ENCODE measurements around the gene PLEKHG1.

DNA sequence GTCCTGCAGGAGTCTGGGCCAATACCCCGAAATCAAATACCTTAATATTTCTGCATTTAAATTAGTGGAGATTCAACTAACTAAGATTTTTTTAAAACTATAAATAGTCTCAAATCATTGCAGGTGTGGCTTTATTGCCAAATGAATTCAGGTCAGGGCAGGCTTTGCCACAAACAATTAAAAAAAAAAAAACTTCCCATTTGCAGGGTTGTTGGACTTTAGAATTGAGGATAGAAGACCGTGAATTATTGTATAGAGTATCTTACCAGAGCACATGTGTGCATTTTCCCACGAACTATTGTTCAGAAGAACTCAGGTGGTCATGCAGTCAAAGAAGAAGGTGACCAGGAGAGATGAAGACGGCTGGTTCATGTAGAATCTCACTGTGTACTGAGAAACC lies 6.6 kb upstream of the PLEKHG1 start:
- TF ChIP-seq, protein P1, sequence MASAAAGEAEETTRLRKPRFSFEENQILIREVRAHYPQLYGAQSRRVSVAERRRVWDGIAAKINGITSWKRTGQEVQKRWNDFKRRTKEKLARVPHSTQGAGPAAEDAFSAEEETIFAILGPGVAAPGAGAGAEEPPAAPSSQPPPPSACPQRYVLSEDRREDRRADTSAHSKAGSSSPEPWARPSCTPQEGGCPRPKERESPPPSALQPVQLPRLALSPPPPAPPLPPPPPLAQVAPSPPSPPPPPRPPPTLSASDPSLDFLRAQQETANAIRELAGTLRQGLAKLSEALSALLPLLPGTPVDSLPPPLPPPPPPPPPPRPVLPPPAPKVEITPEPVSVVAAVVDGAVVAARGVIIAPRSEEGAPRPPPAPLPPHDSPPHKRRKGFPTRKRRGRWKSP (CRISPR knock-in tag; IDR thresholded peaks at IDR 0.05) = no peak
- TF ChIP-seq ZBTB38 (CRISPR knock-in tag; IDR thresholded peaks at IDR 0.05) (no peak), FOXO1 (CRISPR knock-in tag; IDR thresholded peaks at IDR 0.05) (no peak), NR3C1 (CRISPR knock-in tag; IDR thresholded peaks at IDR 0.05) (no peak), ZFX (CRISPR knock-in tag; IDR thresholded peaks at IDR 0.05; ENCODE audit: low read depth) (no peak), NR1H2 (CRISPR knock-in tag; IDR thresholded peaks at IDR 0.05; ENCODE audit: borderline replicate concordance, low read depth) (no peak)
- TF ChIP-seq, protein P2, sequence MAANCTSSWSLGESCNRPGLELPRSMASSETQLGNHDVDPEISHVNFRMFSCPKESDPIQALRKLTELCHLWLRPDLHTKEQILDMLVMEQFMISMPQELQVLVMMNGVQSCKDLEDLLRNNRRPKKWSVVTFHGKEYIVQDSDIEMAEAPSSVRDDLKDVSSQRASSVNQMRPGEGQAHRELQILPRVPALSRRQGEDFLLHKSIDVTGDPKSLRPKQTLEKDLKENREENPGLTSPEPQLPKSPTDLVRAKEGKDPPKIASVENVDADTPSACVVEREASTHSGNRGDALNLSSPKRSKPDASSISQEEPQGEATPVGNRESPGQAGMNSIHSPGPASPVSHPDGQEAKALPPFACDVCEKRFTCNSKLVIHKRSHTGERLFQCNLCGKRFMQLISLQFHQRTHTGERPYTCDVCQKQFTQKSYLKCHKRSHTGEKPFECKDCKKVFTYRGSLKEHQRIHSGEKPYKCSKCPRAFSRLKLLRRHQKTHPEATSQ (CRISPR knock-in tag; IDR thresholded peaks at IDR 0.05; ENCODE audit: borderline replicate concordance) = no peak

Data from HepG2 (cell line).